ENCODE data around the gene GTF3C1.
A peak's percentile ranks its signal among the peaks of the same experiment; 100 is the strongest.

The GTF3C1 gene

GRCh38 chr16:27566417-27566816 is 16.7 kb upstream of the GTF3C1 start:
- DNase-seq (ENCODE audit: low spot score), result no peak

DNA sequence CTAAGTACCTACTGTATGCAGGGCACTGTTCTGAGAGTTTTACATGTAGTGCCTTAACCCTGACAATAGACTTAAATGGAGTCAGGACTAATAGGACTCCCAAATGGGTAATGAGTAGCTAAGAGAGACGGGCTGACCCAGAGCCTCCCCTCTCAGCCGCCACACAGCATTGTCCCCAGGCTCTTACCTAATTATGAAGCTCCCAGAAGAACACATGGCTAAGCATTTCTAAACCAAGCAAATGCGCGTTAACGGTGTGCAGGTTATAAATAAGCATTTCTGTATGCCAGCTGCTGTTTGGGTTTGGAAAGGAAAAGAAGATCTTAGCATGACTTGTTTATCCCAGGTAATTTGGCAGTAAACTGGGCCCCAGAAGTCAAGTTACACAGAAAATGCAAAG is 14.5 kb upstream of the GTF3C1 start:
- DNase-seq (ENCODE audit: low spot score), result no peak

DNA sequence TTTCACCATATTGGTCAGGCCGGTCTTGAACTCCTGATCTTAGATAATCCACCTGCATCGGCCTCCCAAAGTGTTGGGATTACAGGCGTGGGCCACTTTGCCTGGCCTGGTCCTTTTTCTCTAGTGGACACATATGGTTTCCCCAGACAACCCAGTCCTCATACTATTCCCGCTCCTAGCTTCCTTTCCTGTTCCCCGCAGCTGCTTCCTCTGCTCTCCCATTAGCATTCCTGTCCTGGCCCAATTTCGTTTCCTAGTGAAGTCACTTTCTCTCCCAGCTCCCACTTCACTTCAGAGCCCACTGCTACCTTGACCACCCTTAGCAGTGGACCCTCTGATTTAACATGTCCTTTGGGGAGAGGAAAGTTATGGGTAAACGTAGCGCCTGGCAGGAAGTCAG is 11.5 kb upstream of the GTF3C1 start:
- DNase-seq (ENCODE audit: low spot score), result no peak

DNA sequence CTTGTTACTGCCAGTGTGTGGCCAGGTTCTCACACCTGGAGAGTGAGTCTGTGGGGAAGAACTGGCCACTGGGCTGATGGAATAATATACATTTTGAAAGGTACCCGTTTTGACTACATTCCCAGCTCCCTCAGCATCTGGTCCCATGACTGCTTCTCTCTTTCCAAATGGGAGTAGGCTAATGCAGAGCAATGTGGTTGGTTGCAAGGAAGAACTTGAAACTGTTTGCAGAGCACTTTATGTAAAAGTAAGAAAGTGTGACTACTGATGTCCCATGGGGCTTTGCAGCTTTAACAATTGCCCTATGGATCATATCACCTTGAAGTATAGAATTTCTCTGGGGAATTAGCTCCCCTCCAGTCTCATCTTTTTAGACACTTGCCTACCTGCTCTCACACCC is 9.2 kb upstream of the GTF3C1 start:
- no peak for DNase-seq (ENCODE audit: low spot score)

DNA sequence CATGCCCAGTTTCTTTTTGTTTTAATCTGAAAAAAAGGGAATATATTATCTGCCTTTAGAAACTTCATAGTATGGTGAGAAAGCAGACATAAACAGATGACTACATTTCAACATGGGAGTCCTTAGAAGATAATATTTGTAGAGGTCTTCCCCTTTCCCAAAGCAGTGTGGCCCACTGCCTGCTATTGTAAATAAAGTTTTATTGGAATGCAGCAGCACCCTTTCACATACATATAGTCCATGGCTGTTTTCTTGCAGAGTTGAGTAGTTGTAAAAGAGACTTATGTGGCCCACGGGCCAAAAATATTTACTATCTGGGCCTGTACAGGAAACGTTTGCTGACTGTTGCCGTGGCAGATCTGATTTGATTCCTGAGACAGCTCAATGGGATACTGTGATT is 8.7 kb upstream of the GTF3C1 start:
- DNase-seq (ENCODE audit: low spot score), result no peak

GRCh38 chr16:27556471-27556870 is 6.8 kb upstream of the GTF3C1 start:
- no peak for DNase-seq (ENCODE audit: low spot score)

GRCh38 chr16:27551036-27551435 is 1.3 kb upstream of the GTF3C1 start:
- no peak for DNase-seq (ENCODE audit: low spot score)

DNA sequence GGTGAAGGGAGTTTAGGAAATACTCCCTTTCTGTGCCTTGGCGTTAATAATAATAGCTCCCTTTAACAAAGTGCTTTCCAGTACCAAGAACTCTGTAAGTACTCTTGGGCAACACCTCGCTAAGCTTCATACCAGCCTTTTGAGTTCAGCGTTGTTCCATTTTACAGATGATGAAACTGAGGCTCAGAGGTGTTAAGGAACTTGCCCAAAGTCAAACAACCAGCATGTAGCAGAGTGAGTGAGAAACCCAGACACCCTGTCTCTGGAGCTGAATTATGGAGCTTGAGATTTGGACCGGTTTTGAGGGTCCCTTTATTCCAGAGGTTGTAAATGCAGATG is 838 bp upstream of the GTF3C1 start:
- DNase-seq (ENCODE audit: low spot score), result no peak

DNA sequence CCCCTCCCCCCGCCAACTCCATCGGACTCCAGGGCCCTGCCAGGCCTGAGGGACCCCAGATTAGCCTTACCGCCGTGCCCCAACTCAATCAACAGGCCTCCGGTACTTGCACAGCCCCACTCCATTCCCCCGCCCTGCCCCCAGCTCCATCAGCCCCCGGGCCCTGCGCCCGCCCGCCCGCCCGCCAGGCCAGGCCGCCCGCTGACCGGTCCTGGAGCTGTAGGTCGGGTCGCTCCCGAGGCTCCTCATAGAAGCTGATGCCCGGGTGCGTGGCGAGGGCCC is 308 bp downstream of the GTF3C1 start:
- no peak for DNase-seq (ENCODE audit: low spot score)

DNA sequence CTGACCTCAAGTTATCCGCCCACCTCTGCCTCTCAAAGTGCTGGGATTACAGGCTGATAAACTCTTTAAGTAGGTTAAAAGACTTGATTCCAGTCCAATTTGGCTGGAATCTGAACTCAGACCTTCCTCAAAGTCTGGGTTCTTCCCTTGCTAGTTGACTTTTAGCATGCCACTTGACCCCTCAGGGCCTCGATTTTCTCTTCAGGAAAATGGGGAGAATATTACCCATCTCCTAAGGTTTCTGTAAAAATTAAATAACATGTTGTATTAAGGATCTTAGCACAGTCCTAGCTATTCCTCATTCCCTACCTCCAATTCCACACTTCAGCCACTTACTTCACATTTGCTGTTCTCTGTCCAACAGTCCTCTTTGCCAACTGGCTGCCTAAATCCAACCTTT is 1.9 kb downstream of the GTF3C1 start:
- DNase-seq (ENCODE audit: low spot score), result no peak

- DNase-seq (ENCODE audit: low spot score), result peak; percentile 81
Observed at GRCh38 chr16:27547134-27547533, 2.6 kb downstream of the GTF3C1 start.

DNA sequence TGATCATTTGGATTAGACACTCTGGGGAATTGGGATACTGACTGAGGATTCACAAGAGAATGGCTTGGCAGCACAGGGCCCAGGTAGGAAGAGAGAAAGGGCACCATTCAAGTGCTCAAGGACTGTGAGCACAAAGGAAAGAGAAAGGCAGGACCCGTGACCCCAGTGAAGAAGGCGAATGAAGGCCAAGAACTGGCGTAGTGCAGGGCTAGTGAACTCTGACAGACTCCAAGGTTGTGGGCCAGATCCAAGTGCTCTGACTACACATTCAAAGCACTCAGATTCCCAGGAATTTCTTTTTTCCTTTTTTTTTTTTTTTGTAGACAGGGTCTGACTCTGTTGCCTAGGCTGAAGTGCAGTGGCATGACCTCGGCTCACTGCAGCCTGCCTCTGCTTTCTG is 5.0 kb downstream of the GTF3C1 start:
- no peak for DNase-seq (ENCODE audit: low spot score)

DNA sequence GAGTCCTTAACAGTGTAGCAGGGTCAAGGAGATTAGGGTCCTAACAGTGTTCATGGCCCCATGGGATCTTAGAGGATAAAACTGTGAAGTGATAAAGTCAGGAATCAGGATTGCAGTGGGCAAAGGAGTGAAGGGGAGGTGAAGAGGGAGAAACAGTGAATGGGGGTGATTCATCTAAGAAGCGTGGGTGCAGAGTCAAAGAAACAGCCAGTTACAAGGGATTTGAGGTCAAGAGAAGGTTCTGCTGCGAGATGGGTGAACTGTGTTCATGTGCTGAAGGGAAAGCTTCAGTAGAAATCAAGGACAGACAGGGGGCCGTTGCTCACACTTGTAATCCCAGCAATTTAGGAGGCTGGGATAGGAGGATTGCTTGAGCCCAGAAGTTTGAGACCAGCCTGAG is 5.9 kb downstream of the GTF3C1 start:
- DNase-seq (ENCODE audit: low spot score), result no peak

DNA sequence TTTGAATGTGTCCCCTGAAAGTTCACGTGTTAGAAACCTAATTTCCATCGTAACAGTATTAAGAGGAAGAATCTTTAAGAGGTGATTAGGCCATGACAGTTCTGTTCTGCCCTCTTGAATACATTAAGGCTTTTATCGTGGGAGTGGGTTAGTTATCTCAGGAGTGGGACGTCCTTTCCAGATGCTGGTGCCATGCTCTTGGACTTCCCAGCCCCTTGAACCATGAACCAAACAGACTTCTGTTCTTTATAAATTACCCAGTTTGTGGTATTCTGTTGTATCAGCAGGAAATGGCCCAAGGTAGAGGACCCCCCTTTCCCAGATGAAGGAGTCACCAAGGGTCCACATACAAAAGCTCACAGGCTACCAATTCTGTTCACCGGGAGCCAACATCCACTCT is 10.1 kb downstream of the GTF3C1 start:
- DNase-seq (ENCODE audit: low spot score), result no peak

- no peak for DNase-seq (ENCODE audit: low spot score)
Observed at GRCh38 chr16:27539120-27539519, 10.6 kb downstream of the GTF3C1 start.

DNA sequence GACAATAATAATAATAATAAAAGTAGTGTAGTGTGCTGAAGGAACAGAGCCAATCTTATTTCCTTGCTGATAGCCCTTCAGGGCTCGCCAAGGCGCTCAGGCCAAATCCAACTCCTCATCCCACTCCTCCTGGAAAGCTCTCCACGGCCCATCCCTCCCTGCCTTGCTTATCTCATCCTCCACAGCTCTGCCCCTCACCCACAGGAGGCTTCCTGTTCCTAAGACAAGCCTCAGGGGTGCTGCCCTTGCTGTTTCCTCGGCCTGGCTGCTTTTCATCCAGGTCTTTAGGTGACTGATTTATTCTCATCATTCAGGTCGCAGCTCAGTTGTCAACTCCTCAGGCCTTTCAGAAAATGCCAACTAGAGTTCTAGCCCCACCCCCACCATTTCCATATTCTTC is 11.2 kb downstream of the GTF3C1 start:
- DNase-seq (ENCODE audit: low spot score), result no peak

- no peak for DNase-seq (ENCODE audit: low spot score)
Observed at GRCh38 chr16:27534256-27534655, 15.5 kb downstream of the GTF3C1 start.

- no peak for DNase-seq (ENCODE audit: low spot score)
Observed at GRCh38 chr16:27531826-27532800, 17.6 kb downstream of the GTF3C1 start.

- DNase-seq (ENCODE audit: low spot score), result no peak
Observed at GRCh38 chr16:27531186-27531585, 18.5 kb downstream of the GTF3C1 start.

DNA sequence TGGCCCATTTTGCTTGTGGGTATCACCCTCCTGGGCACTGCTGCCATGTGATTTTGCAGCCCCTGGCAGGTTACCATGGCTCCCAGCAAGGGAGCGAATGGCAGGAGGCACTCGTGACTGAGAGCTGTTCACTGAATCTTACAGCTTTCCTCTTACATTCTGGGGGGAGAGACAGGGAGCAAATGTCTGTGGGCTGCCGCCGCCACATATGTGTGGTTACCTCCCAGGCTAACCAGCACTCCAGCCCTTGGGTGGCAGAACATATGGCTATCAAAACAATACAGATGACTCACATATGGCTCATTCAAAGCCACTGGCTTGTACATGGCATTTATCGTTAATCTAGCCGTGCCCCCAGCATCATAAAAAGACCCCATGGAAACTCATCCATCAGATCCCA is 19.8 kb downstream of the GTF3C1 start:
- DNase-seq (ENCODE audit: low spot score), result peak; percentile 69

DNA sequence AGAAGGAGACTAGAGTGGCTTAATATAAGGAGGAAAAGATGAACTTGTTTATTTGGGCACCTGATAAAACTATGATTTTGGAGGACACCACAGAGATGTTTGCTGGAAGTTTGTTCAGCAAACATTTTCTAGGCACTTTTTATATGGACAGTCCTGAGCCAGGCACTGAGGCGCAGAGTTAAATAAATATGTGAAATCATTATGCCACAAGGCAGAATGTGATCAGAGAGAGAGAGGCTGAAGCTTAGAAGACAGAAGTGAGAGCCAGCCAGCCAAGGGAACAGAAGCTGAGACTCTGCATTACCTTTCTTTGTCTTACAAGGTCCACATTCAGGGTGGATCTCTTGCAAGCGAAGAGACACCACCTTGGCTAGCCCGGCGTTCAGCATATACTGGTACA is 21.4 kb downstream of the GTF3C1 start:
- DNase-seq (ENCODE audit: low spot score), result no peak

- no peak for DNase-seq (ENCODE audit: low spot score)
Observed at GRCh38 chr16:27526180-27526579, 23.5 kb downstream of the GTF3C1 start.

DNA sequence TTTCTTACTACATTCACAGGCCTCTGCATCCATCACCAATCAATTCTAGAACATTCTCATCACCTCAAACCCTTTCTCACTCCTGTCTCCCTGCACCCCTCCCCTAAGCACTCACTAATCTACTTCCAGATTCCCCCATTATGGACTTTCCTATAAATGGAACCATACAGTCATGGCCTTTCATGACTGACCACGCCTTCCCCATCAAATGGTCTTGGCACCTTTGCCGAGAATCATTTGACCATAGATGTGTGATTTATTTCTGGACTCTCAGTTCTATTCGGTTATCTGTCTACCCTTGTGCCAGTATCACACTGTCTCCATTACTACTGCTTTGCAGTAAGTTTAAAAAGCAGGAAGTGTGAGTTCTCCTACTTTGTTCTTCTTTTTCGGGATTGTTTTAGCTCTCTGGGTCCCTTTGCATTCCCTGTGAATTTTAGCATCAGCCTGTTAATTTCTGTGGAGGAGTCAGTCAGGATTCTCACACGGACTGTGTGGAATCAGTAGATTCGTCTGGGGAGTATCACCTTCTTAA is 27.5 kb downstream of the GTF3C1 start:
- no peak for DNase-seq (ENCODE audit: low spot score)

DNA sequence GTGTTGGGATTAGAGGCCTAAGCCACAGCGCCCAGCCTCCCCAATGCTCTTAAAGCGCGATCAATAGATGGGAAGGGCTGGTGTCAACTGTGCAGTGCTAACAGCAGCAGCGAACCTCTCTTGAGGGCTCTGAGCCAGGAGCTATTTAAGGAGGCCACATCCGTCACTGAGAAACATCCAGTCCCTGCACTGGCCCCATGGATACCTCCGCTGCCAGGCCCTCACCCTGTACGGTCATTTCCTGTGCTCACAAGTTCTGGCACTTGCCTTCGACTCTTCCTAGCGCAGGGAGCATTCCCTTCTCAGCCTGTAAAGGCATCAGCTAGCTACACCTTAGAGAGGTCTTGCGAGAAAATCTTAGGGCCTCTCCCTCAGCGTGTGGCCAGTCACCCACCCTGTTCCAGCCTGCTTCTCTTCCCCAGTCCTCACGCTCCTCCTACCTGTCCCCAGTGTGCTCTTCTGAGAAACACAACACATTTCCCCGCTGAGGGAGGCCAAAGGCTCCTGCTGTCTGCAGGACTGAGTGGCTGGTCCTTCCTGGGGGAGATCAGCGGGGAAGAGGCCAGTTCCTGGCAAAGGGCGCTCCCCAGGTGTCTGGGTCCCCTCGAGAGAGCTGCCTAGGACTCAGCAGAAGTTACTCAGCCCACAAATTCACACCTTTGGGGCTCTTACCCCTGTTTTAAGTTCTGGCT is 28.6 kb downstream of the GTF3C1 start:
- no peak for DNase-seq (ENCODE audit: low spot score)

All from AG08395 (cell line).